ENCODE measurements around the gene MARCHF10.

DNA sequence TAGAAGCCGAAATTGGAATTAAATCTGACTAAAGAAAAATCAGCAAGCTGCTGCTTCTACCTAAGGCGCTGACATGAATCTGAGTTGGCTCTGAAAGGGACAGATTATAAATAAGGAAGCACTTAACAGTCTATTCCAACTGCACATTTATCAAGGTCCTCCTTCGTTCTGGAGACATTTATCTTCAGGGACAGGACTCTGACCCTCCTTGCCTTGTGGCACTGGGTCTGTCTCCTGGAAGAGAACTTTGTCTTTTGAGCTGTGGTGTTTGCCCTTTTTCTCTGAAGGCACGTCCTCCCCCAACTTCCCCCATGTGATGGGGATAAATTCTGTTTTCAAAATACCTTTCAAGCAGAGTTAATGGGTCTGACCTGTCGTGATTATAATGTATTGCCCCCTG is 47.0 kb upstream of the MARCHF10 start:
- TF ChIP-seq, protein P1, sequence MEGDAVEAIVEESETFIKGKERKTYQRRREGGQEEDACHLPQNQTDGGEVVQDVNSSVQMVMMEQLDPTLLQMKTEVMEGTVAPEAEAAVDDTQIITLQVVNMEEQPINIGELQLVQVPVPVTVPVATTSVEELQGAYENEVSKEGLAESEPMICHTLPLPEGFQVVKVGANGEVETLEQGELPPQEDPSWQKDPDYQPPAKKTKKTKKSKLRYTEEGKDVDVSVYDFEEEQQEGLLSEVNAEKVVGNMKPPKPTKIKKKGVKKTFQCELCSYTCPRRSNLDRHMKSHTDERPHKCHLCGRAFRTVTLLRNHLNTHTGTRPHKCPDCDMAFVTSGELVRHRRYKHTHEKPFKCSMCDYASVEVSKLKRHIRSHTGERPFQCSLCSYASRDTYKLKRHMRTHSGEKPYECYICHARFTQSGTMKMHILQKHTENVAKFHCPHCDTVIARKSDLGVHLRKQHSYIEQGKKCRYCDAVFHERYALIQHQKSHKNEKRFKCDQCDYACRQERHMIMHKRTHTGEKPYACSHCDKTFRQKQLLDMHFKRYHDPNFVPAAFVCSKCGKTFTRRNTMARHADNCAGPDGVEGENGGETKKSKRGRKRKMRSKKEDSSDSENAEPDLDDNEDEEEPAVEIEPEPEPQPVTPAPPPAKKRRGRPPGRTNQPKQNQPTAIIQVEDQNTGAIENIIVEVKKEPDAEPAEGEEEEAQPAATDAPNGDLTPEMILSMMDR (conservative IDR thresholded peaks at IDR 0.05; ENCODE audit: low read depth, low read length): no peak
- TF ChIP-seq EZH2 (IDR thresholded peaks at IDR 0.05; ENCODE audit: borderline replicate concordance, low read depth, low read length, poor library complexity, severe bottlenecking): no peak
